Measurements from ENCODE around the gene SFT2D1.
A peak's percentile ranks its signal among the peaks of the same experiment; 100 is the strongest.

The SFT2D1 gene

DNA sequence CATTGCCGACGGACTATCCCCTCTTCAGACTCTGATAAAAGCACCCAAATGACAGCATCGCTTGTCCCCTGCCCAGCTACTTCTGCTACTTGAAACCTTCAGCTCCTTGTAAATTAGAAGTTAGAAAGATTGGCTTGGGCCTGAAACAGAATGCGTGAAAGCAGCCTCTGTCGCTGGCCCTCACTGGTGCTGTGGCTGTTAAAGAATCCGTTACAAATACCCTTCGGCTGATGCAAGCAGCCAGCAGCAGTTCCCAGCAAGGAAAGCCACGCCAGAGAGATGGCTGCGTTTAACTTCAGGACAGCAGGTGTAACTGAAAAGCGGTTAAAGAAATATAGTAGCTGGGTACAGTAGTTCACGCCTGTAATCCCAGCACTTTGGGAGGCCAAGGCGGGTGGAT, 31.7 kb downstream of the SFT2D1 start:
- FAIRE-seq (no peak), DNase-seq (ENCODE audit: insufficient read length, low spot score) (no peak)
- no peak for TF ChIP-seq POU2F2 (IDR thresholded peaks at IDR 0.05; ENCODE audit: low read depth, low read length)
- TF ChIP-seq TAF1 (IDR thresholded peaks at IDR 0.05; ENCODE audit: low read depth, low read length) = no peak
- TF ChIP-seq POLR2AphosphoS5 (IDR thresholded peaks at IDR 0.05; ENCODE audit: low read depth, low read length) = no peak
- no peak for TF ChIP-seq SPI1 (IDR thresholded peaks at IDR 0.05; ENCODE audit: low read depth, low read length)
- no peak for TF ChIP-seq POLR2A (IDR thresholded peaks at IDR 0.05; ENCODE audit: low read depth, low read length)
- no peak for TF ChIP-seq PAX5 (IDR thresholded peaks at IDR 0.05; ENCODE audit: insufficient read depth, low read length, severe bottlenecking)

DNA sequence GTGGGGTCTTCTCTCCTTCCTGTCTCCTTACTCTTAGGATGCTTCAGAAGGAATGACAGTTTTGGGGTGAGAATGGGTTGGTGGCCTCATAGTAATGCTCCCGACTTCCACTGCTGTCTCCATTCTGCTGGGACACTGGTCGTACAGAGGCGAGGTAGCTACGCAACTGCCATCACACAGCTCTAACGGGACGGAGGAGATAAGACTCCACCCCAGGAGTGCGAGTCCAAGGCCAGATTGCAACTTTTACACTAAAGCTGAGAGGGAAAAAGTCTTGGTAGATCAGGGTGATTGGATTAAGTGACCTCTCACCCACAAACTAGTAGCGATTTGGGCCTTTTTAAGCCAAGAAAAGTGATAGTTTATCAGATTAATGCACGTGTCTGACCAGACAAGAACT, 32.4 kb downstream of the SFT2D1 start:
- FAIRE-seq (no peak), DNase-seq (ENCODE audit: insufficient read length, low spot score) (no peak)
- TF ChIP-seq POLR2AphosphoS5 (IDR thresholded peaks at IDR 0.05; ENCODE audit: low read depth, low read length) (no peak), PAX5 (IDR thresholded peaks at IDR 0.05; ENCODE audit: insufficient read depth, low read length, severe bottlenecking) (no peak), POU2F2 (IDR thresholded peaks at IDR 0.05; ENCODE audit: low read depth, low read length) (no peak), TAF1 (IDR thresholded peaks at IDR 0.05; ENCODE audit: low read depth, low read length) (no peak), POLR2A (IDR thresholded peaks at IDR 0.05; ENCODE audit: low read depth, low read length) (no peak), SPI1 (IDR thresholded peaks at IDR 0.05; ENCODE audit: low read depth, low read length) (no peak)

DNA sequence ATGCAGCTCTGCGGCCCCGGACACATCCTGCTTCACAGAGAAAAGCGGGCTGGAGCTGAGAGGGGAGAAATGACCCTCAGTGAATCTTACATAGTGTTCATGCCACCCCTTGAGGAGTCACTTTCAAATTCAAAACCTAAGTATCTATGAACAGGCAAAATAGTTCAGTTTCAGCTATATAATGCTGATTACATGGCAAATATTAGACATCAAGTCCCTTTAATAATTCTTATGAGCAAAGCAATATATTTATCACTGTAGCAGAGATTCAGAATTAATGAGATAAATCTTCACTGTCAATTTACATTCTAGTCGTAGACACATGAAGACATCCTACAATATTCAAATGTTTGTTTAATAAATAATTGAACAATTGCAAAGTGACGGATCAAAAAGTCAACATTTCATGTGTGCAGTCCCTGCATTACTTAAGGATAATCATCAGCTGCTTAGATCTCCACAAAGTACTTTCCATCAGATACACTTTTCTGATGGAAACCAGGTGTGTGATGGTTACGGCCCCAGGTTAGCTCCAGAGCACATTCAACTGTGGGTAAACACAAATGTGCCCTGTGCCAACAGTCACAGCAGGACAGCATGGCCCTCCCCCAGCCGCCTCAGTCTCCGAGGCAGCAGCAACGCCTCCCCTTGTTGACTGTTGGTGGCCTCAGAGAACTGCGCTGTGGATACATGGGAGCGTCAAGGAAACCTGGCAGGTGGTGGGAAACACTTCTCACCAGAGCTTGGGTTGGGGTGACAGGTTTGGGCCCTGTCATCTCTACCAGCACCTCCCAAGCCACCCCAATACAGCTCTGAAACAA, 33.4 kb downstream of the SFT2D1 start:
- FAIRE-seq (peak; percentile 73), DNase-seq (ENCODE audit: insufficient read length, low spot score) (no peak)
- TF ChIP-seq SPI1 (IDR thresholded peaks at IDR 0.05; ENCODE audit: low read depth, low read length) (no peak), POU2F2 (IDR thresholded peaks at IDR 0.05; ENCODE audit: low read depth, low read length) (no peak), POLR2A (IDR thresholded peaks at IDR 0.05; ENCODE audit: low read depth, low read length) (no peak)

DNA sequence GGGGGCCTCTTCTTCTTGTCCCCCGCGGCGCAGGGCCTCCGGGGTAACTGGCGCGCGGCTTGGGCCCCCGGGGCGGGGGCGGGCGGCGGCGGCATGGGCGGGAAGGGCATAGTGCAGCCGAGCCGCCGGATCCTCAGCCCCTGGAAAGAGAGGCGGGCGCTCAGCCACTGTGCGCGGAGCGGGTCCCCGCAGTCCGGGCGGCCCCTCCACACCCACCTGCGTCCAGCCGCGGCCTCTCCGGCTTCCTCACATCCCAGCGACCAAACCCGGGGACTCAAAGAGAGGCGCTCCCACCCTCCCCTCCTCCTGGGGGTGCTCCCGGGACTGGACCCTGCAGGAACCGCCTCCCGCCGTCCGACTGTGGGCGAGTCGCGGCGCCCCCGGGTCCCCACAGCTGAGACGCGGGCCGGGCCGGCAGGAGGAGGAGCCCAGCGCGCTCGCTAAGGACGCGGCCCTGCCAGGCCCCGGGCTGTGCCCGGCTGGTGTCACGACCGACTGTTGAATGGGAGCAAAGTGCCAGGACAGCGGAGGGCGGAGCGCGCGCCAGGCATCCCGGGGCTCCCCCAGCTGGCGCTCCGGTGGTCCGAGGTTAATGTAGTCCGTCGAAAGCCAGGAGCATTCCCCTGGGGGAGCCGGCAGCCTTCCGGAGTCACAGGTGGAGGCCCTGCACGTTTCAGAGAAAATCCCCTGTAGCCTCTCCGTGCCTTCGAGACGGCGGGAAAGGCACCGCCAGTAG, 34.1 kb downstream of the SFT2D1 start, which contains the start of gene PRR18:
Gene PRR18 (minus strand): TSS at position 360 of the 736 bp plus-strand sequence. CDS start 250 bp downstream, at position 110.
- FAIRE-seq = peak; percentile 82
- peak; percentile 46 for DNase-seq (ENCODE audit: insufficient read length, low spot score)
- TF ChIP-seq POLR2A (IDR thresholded peaks at IDR 0.05; ENCODE audit: low read depth, low read length) (no peak), TAF1 (IDR thresholded peaks at IDR 0.05; ENCODE audit: low read depth, low read length) (no peak), SPI1 (IDR thresholded peaks at IDR 0.05; ENCODE audit: low read depth, low read length) (no peak), POLR2AphosphoS5 (IDR thresholded peaks at IDR 0.05; ENCODE audit: low read depth, low read length) (no peak), POU2F2 (IDR thresholded peaks at IDR 0.05; ENCODE audit: low read depth, low read length) (no peak), PAX5 (IDR thresholded peaks at IDR 0.05; ENCODE audit: insufficient read depth, low read length, severe bottlenecking) (no peak)

DNA sequence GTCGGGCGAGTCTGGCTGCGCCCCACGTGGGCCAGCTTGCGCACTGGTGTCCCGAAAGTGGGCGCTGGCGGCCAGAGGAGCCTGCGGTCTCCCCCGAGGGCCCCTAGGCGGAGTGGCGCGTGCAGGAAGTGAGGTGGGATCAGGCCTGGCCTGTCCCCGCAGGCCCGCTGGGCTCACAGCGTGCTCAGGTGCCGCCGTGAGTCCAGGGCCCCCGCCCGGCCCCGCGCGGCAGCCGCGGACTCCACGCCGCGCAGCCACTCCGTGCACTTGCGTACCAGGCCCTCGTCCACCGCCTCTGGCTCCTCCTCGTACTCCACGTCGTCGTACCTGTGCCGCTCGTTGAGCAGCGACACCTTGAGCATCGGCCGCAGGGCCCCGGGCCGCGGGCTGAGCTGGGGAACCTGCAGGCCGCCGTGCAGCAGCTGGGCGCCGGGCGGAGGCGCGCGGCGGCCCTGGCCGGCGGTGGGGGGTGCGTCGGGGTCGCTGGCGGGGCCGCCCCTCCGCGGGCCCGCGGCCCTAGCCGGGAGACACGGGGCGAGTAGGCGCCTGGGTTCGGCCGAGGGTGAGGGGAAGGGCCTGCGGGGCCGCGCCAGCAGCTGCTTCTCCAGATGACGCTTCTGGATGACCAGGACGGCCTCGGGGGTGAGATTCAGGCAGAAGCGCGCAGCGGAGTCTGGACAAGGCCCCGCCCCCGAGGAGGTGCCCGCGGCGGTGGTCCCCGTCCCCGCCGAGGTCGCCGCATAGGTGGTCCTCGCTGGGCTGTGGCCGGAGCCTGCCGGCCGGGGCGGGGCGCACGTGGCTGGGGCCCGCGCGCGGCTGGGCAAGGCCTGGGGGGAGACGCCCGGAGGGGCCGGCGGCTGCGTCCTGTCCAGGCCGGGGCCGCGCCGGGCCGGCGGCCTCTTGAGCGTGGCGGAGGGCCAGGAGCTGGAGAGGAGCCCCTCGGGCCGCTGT, 35.0 kb downstream of the SFT2D1 start:
- TF ChIP-seq PAX5 (IDR thresholded peaks at IDR 0.05; ENCODE audit: insufficient read depth, low read length, severe bottlenecking) (no peak), POU2F2 (IDR thresholded peaks at IDR 0.05; ENCODE audit: low read depth, low read length) (no peak), TAF1 (IDR thresholded peaks at IDR 0.05; ENCODE audit: low read depth, low read length) (no peak), POLR2A (IDR thresholded peaks at IDR 0.05; ENCODE audit: low read depth, low read length) (no peak), SPI1 (IDR thresholded peaks at IDR 0.05; ENCODE audit: low read depth, low read length) (no peak), POLR2AphosphoS5 (IDR thresholded peaks at IDR 0.05; ENCODE audit: low read depth, low read length) (no peak)
- DNase-seq (ENCODE audit: insufficient read length, low spot score) (peak; percentile 55), FAIRE-seq (peak; percentile 87)

DNA sequence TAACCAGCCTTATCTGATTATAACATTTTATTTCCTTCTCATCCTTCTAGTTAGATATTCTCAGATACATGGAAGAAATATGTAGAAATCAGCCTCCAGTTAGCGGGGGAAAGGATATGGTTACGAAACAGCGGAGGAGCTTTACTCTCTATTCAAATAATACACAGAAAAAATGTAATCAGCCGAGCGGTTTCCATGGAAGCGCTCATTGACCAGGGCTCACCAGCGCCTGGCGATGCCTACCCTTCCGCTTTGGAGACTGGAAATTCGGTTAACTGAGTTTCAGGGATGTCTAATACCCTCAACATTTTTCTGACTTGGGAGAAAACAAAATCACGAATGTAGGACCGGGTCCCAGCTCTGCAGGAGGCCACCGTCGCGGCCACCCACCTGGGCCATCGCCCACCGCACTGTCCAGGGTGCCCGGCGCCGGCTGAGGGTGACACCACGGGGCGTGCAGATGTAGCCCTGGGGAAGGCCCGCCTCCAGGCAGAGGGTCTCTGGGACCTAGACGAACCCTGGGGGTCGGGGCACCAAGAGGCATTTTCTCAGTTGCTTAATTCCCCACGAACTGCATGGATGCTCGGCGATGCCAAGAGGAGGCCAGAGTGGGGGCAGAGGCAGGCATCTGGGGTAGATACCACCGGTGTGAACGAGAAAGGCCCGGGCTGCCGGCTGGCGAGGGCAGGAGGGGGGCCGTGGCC, 35.8 kb downstream of the SFT2D1 start:
- TF ChIP-seq POU2F2 (IDR thresholded peaks at IDR 0.05; ENCODE audit: low read depth, low read length) (no peak), SPI1 (IDR thresholded peaks at IDR 0.05; ENCODE audit: low read depth, low read length) (no peak), TAF1 (IDR thresholded peaks at IDR 0.05; ENCODE audit: low read depth, low read length) (no peak), POLR2AphosphoS5 (IDR thresholded peaks at IDR 0.05; ENCODE audit: low read depth, low read length) (no peak), PAX5 (IDR thresholded peaks at IDR 0.05; ENCODE audit: insufficient read depth, low read length, severe bottlenecking) (no peak), POLR2A (IDR thresholded peaks at IDR 0.05; ENCODE audit: low read depth, low read length) (no peak)
- peak; percentile 5 for FAIRE-seq
- no peak for DNase-seq (ENCODE audit: insufficient read length, low spot score)

DNA sequence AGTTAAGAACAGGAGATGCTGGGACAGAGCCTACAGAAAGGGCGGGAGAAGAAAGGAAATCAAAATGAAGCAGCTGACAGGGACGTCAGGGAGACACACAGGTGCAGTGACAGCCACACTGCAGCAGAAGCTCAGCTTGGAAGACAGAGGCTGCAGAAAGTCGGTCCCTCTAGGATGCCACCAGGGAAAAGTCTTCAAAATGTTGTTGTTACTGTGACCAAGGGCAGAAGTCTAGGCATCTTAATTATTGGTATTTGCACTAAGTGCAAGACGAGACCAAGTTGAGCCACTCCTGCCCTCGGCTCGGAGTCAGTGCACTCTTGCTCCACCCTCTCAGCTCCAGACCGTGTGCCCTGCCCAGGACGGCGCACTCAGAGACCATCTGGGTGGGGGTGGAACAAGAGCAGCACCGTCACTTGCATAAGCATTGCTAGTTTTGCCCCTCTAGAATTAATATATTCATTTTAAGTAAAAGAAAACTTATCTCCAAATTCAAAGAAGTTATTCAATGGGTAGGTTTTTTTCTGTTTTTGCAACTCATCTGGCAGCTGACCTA, 36.7 kb downstream of the SFT2D1 start:
- TF ChIP-seq POLR2A (IDR thresholded peaks at IDR 0.05; ENCODE audit: low read depth, low read length) = no peak
- no peak for TF ChIP-seq TAF1 (IDR thresholded peaks at IDR 0.05; ENCODE audit: low read depth, low read length)
- no peak for TF ChIP-seq POU2F2 (IDR thresholded peaks at IDR 0.05; ENCODE audit: low read depth, low read length)
- no peak for TF ChIP-seq PAX5 (IDR thresholded peaks at IDR 0.05; ENCODE audit: insufficient read depth, low read length, severe bottlenecking)
- TF ChIP-seq SPI1 (IDR thresholded peaks at IDR 0.05; ENCODE audit: low read depth, low read length) = no peak
- no peak for TF ChIP-seq POLR2AphosphoS5 (IDR thresholded peaks at IDR 0.05; ENCODE audit: low read depth, low read length)
- no peak for FAIRE-seq
- no peak for DNase-seq (ENCODE audit: insufficient read length, low spot score)

DNA sequence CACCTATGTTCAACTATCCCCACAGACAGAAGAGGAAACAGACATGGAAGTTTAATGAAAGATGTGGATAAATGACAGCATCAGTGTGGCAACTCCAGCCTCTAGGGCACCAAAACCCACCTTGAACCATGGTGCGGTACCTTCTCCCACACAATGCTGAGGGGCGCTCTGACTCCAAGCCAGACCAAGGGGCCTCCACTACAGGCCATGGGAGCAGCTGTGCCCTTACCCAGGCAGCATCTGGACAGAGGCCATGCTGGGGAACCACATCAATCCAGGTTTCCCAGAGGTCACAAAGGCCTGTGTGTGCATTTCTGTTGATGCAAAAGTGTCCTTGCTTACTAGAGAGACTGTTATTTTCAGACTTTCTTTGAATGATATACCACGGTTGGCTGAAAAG, 38.2 kb downstream of the SFT2D1 start:
- no peak for FAIRE-seq
- no peak for TF ChIP-seq POU2F2 (IDR thresholded peaks at IDR 0.05; ENCODE audit: low read depth, low read length)
- no peak for TF ChIP-seq PAX5 (IDR thresholded peaks at IDR 0.05; ENCODE audit: insufficient read depth, low read length, severe bottlenecking)
- no peak for TF ChIP-seq POLR2A (IDR thresholded peaks at IDR 0.05; ENCODE audit: low read depth, low read length)
- no peak for TF ChIP-seq TAF1 (IDR thresholded peaks at IDR 0.05; ENCODE audit: low read depth, low read length)
- TF ChIP-seq POLR2AphosphoS5 (IDR thresholded peaks at IDR 0.05; ENCODE audit: low read depth, low read length) = no peak
- TF ChIP-seq SPI1 (IDR thresholded peaks at IDR 0.05; ENCODE audit: low read depth, low read length) = no peak

More for the DNA sequence above, 38.2 kb downstream of the SFT2D1 start:
- no peak for DNase-seq (ENCODE audit: insufficient read length, low spot score)
